Stomach (tissue), 9 donors: Measurements from ENCODE around the gene MAGT1. TPM values are rescaled to one million over a fixed set of nuclear protein-coding genes. Genes with fewer than 3 reads are reported as not detected.
"Not testable (repeated sequence)": the region's sequence is repeated elsewhere in the genome, so short reads cannot be mapped to it uniquely, and the experiment has no call there.

ENCODE experiments used
- DNase-seq, 2 donors: peaks; one replicate each; pipeline versions ENCODE4 v3.0.0 to v3.0.0-alpha.2; 2013 to 2019
- H3K27ac ChIP-seq, 5 donors: fragments of 200-600 bp in 4 of 5; sonication (generic) in 4 of 5; one replicate each; pipeline ENCODE4 v1.5.1; 2013 to 2019; ENCODE audit warnings: mild to moderate bottlenecking in 1 of 5, moderate library complexity in 1 of 5
- H3K27me3 ChIP-seq, 3 donors: fragments of 200-600 bp; sonication (generic); one replicate each; pipeline ENCODE4 v1.5.1; 2017 to 2019; ENCODE audit warnings: mixed run types in 1 of 3
- H3K36me3 ChIP-seq, 4 donors: fragments of 200-600 bp; sonication (generic); 1 replicate in 3 of 4; 2 replicates in 1 of 4; pipeline ENCODE4 v1.5.1; 2016 to 2019
- H3K4me1 ChIP-seq, 4 donors: fragments of 200-600 bp; sonication (generic); one replicate each; pipeline ENCODE4 v1.5.1; 2016 to 2019
- H3K4me3 ChIP-seq, 4 donors: fragments of 200-600 bp; sonication (generic) in 3 of 4; one replicate each; pipeline ENCODE4 v1.5.1; 2016 to 2019; ENCODE audit warnings: mild to moderate bottlenecking in 1 of 4
- H3K9me3 ChIP-seq, 4 donors: fragments of 200-600 bp; sonication (generic); one replicate each; pipeline ENCODE4 v1.5.1; 2016 to 2019
- EP300 ChIP-seq: sonication (generic); formaldehyde crosslinking; IDR thresholded peaks from one replicate; pipeline ENCODE4 v1.6.1; 2017; ENCODE audit warnings: antibody characterized with exemption
- POLR2A ChIP-seq, 4 donors: fragments of 450-650 bp; IDR thresholded peaks; one replicate each; pipeline ENCODE4 v1.6.1; 2016; ENCODE audit warnings: antibody characterized with exemption in 4 of 4, control low read depth in 2 of 4, mild to moderate bottlenecking in 1 of 4, moderate library complexity in 1 of 4
- POLR2AphosphoS5 ChIP-seq, 3 donors: sonication (generic); formaldehyde crosslinking; IDR thresholded peaks; one replicate each; pipeline ENCODE4 v1.6.1; 2016; ENCODE audit warnings: antibody characterized with exemption in 3 of 3
- WGBS, 5 donors: extraction: QIAGEN DNeasy Blood & Tissue Kit in 3 of 5; methylation state at CpG; one replicate each; pipeline versions ENCODE4 v1.1.5 to v1.1.7; 2013 to 2018; 5-methylcytosine and 5-hydroxymethylcytosine counted together
- intact Hi-C: fragments of 100-400 bp; cut with DNase I; formaldehyde crosslinking; loops from one replicate; pipeline ENCODE4 v1.15.1; 2023; ENCODE audit warnings: low total_unique reads
- polyA plus RNA-seq, 3 donors: library from polyadenylated mRNA; stranded (reverse); fragments of 200-250 nt; gene quantifications; one replicate each; pipeline ENCODE4 v1.2.3, GENCODE V29; 2013
- total RNA-seq, 5 donors: library from RNA; depleted of rRNA; stranded (reverse); fragments of >200 nt; gene quantifications; one replicate each; pipeline versions ENCODE4 v1.1.0 to v1.2.3, GENCODE V29; 2014 to 2016
- TF ChIP-seq, protein P1 (sequence below), 7 experiments: fragments of 450-650 bp in 4 of 7; fragments of 200-600 bp in 3 of 7; sonication (generic) in 3 of 7; IDR thresholded peaks; one replicate each; pipeline ENCODE4 v1.5.1; 2016 to 2019; ENCODE audit warnings: antibody characterized with exemption in 7 of 7, control low read depth in 2 of 7, mild to moderate bottlenecking in 1 of 7
- donor health status: healthy with polysubstance abuse.
- donor health status: Bipolar disorder and iron deficiency.
- donor health status: healthy.

MAGT1 gene
- total and polyA plus RNA-seq, 8 donors = 6.1 to 135 (median 20.9) TPM

DNA sequence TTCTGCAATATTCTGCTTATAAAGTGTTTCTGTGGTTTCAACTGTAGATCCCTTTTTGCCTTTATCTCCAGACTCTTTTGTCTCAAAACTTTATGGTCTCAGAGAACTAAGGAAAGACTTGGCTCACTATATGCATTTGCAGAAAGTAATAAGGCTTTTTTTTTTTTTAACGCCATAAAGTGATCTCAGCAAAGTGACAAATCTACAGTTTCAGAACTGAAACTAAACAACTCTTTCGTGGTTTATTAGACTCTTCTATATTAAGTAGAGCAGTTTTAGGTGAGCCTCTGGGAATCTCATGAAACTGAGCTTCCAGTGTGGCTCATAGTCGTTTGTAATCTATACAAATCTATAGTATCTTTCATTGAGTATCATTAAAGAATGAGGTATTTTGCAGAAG, 30.5 kb upstream of the MAGT1 start:
- no peak for TF ChIP-seq POLR2AphosphoS5 (IDR thresholded peaks at IDR 0.05)
- TF ChIP-seq, protein P1, sequence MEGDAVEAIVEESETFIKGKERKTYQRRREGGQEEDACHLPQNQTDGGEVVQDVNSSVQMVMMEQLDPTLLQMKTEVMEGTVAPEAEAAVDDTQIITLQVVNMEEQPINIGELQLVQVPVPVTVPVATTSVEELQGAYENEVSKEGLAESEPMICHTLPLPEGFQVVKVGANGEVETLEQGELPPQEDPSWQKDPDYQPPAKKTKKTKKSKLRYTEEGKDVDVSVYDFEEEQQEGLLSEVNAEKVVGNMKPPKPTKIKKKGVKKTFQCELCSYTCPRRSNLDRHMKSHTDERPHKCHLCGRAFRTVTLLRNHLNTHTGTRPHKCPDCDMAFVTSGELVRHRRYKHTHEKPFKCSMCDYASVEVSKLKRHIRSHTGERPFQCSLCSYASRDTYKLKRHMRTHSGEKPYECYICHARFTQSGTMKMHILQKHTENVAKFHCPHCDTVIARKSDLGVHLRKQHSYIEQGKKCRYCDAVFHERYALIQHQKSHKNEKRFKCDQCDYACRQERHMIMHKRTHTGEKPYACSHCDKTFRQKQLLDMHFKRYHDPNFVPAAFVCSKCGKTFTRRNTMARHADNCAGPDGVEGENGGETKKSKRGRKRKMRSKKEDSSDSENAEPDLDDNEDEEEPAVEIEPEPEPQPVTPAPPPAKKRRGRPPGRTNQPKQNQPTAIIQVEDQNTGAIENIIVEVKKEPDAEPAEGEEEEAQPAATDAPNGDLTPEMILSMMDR (IDR thresholded peaks at IDR 0.05) = no peak
- TF ChIP-seq POLR2A (IDR thresholded peaks at IDR 0.05) = no peak
- no peak for TF ChIP-seq EP300
- H3K27me3 ChIP-seq = no peaks in the 10 kb centered on the region
- peaks cover 0 to 14% (median 4%) of the 10 kb centered on the region in 4 donors for H3K4me1 ChIP-seq
- DNase-seq = no peak
- no peak overlapping the region for H3K4me3 ChIP-seq
- intact Hi-C loops = no loop called here
- no peaks in the 10 kb centered on the region for H3K9me3 ChIP-seq
- 6 to 28% (median 23%) methylated on average over 3 of the region's 3 CpGs for WGBS, 5 donors
- no peaks in the 10 kb centered on the region for H3K36me3 ChIP-seq
- H3K27ac ChIP-seq = no peak overlapping the region

DNA sequence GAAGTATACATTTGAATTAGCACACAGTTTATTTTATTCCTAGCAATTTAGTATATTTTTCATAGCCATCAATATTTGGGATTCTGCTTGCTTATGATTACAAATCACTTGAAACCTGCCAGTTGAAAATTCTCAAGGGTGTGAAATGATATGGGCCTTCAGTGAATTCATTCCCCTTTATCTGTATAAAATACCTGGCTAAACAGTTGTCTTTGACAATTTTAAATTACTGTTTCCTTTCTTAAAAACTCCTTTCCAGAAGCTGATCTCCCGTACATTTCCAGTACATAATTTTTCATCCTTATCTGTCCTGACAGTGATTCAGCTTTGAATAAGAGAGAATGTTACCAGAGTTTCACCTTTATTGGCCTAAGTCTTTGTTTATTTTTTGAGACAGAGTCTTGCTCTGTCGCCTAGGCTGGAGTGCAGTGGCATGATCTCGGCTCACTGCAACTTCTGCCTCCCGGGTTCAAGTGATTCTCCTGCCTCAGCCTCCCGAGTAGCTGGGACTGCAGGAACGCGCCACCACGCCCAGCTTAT, 29.2 kb upstream of the MAGT1 start:
- intact Hi-C loops = no loop called here
- no peak for DNase-seq
- Histone ChIP-seq H3K27me3 (no peaks in the 10 kb centered on the region), H3K4me3 (no peak overlapping the region), H3K9me3 (no peaks in the 10 kb centered on the region), H3K4me1 (peaks cover 0 to 14% (median 4%) of the 10 kb centered on the region in 4 donors), H3K27ac (no peak overlapping the region), H3K36me3 (no peaks in the 10 kb centered on the region)
- TF ChIP-seq, protein P1 (IDR thresholded peaks at IDR 0.05) = no peak
- TF ChIP-seq POLR2A (IDR thresholded peaks at IDR 0.05) (no peak), POLR2AphosphoS5 (IDR thresholded peaks at IDR 0.05) (no peak), EP300 (no peak)
- WGBS, 5 donors = 75 to 90% (median 80%) methylated on average over 8 of the region's 8 CpGs

DNA sequence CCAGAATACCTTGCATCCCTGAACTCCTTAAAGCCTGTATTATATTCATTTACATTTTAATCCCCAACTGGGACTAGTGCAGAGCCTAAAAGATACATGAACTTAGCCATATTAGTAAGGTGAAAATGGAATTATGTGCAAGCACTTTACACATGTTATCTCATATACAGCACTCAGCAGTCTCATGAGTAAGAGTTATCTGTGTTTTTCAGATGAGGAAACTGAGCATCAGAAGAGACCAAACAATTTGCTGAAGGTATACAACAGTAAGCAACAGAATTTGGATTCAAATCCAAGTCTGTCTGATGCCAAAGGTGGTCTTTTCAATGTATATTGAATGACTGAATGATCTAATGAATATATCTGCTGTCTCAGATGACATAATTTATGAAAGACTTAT, 27.6 kb upstream of the MAGT1 start:
- H3K36me3 ChIP-seq = no peaks in the 10 kb centered on the region
- intact Hi-C loops = no loop called here
- H3K4me3 ChIP-seq = no peak overlapping the region
- no peaks in the 10 kb centered on the region for H3K27me3 ChIP-seq
- no peak overlapping the region for H3K27ac ChIP-seq
- peaks cover 0 to 25% (median 9%) of the 10 kb centered on the region in 4 donors for H3K4me1 ChIP-seq
- no peaks in the 10 kb centered on the region for H3K9me3 ChIP-seq
- no peak for DNase-seq
- no peak for TF ChIP-seq EP300
- TF ChIP-seq, protein P1 (IDR thresholded peaks at IDR 0.05) = no peak
- no peak for TF ChIP-seq POLR2AphosphoS5 (IDR thresholded peaks at IDR 0.05)
- no peak for TF ChIP-seq POLR2A (IDR thresholded peaks at IDR 0.05)

DNA sequence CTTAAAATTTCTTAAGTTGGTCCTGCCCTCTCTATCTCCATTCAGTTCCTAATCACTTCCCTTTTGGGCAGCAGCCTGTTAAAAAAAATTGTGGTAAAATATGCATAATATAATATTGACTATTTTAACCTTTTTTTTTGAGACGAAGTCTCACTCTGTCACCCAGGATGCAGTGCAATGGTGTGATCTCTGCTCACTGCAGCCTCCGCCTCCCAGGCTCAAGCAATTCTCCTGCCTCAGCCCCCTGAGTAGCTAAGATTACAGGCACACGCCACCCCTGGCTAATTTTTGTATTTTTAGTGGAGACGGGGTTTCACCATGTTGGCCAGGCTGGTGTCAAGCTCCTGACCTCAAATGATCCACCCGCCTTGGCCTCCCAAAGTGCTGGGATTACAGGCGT, 24.1 kb upstream of the MAGT1 start:
- peaks cover 0 to 21% (median 6%) of the 10 kb centered on the region in 4 donors for H3K4me1 ChIP-seq
- H3K27me3 ChIP-seq, intact Hi-C loops, H3K27ac ChIP-seq, DNase-seq, H3K36me3 ChIP-seq, H3K9me3 ChIP-seq, H3K4me3 ChIP-seq: not testable (repeated sequence)
- 61 to 84% (median 83%) methylated on average over 6 of the region's 6 CpGs for WGBS, 5 donors

DNA sequence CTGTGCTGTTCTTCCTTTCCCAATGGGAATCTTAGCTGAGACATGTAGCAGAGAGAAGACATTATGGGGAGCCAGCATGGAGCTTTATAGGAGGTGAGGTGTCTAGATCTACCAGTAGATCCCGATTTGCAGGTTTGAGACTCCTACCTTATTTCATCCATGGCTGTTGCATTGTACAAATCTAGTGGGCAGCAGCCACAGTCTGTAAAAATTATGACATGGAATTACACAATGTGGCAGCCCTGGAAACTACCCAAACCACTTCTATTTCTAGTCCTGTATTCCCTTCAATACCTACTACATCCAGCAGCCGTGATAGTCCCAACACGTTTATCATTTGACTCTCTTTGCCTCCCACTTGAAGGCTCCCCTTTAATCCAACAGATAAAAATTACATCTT, 23.3 kb upstream of the MAGT1 start:
- Histone ChIP-seq H3K4me1 (peaks cover 0 to 22% (median 6%) of the 10 kb centered on the region in 4 donors), H3K27me3 (no peaks in the 10 kb centered on the region), H3K36me3 (no peaks in the 10 kb centered on the region), H3K4me3 (no peak overlapping the region), H3K9me3 (no peaks in the 10 kb centered on the region), H3K27ac (no peak overlapping the region)
- intact Hi-C loops = no loop called here
- DNase-seq = no peak
- WGBS, 5 donors = 42 to 65% (median 46%) methylated on average over 3 of the region's 3 CpGs
- TF ChIP-seq, protein P1 (IDR thresholded peaks at IDR 0.05) = no peak
- no peak for TF ChIP-seq POLR2AphosphoS5 (IDR thresholded peaks at IDR 0.05)
- TF ChIP-seq EP300 = no peak
